ENCODE data around the gene TLR5.

The TLR5 gene

GRCh38 chr1:223066415-223066814 lies 76.6 kb downstream of the TLR5 start:
- no peak for DNase-seq

GRCh38 chr1:223062177-223062576 lies 80.9 kb downstream of the TLR5 start:
- DNase-seq = no peak

- DNase-seq = no peak
These were observed 83.5 kb downstream of the TLR5 start for GRCh38 chr1:223059526-223059925.
